GM10248 (cell line): ENCODE data around the gene LRRFIP2.

ENCODE experiments used
- CTCF ChIA-PET: fragments of 300-600 bp; sonication (Branson Sonifier 250); formaldehyde crosslinking; extraction: SDS; loops from one replicate; lab custom pipeline; 2021; ENCODE audit warnings: antibody characterized with exemption; lab: Yijun Ruan, JAX
- POLR2A ChIA-PET: fragments of 350-650 bp; sonication (Branson Sonifier 250); formaldehyde crosslinking; extraction: SDS; loops from one replicate; lab custom pipeline; 2020; ENCODE audit warnings: antibody characterized with exemption; lab: Yijun Ruan, JAX
- DNase-seq: peaks from one replicate; pipeline ENCODE4 v3.0.0; 2012; ENCODE audit errors: extremely low spot score
- CTCF ChIP-seq: IDR thresholded peaks from 2 replicates; pipeline ENCODE4 v1.5.1; 2012; ENCODE audit warnings: mild to moderate bottlenecking, low read depth; ENCODE audit errors: extremely low read depth, missing control alignments, control extremely low read depth

LRRFIP2 gene

GRCh38 chr3:37086918-37087317, 87.5 kb downstream of the LRRFIP2 start:
- CTCF ChIA-PET: no interaction called here

DNA sequence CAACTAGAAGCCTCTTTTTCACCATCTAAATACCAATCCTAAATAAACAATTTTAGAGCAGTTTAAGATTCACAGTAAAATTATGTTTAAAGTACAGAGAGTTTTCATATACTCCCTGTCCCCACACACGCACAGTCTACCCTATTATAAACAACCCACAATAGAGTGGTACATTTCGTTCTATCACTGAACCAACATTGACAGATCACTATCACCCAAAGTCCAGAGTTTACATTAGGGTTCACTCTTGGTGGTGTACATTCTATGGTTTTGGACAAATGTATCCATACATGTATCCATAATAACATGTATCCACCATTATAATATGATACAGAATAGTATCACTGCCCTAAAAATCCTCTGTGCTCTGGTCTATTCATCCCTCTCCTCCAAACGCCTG, 92.1 kb downstream of the LRRFIP2 start:
- DNase-seq: no peak
- CTCF ChIA-PET: interaction anchor here (0.8 kb wide), 1 partner anchor 10 kb away, joined by 3 read pairs; no protein-coding TSS in a partner anchor
- POLR2A ChIA-PET: no interaction called here
- TF ChIP-seq CTCF: no peak

More at GRCh38 chr3:37086918-37087317, 87.5 kb downstream of the LRRFIP2 start:
- TF ChIP-seq CTCF: no peak
- DNase-seq: no peak
- POLR2A ChIA-PET: no interaction called here

DNA sequence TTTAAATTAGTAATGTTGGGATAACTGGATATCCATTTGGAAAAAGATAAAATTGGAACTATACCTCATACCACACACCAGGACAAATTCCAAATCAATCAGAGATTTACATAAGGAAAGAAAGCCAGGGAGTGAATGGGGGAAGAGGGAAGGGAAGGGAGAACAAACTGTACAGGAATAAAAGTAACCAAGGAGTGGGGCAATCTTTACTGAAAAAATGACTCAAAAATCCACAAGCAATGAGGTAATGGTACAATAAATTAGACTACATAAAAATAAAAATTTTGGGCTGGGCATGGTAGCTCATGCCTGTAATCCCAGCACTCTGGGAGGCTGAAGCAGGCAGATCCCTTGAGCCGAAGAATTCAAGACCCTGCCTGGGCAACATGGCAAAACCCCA, 98.4 kb downstream of the LRRFIP2 start:
- ChIA-PET CTCF (interaction anchor here (1.0 kb wide), 1 partner anchor 19 kb away, joined by 3 read pairs; no protein-coding TSS in a partner anchor), POLR2A (no interaction called here)
- DNase-seq: no peak

DNA sequence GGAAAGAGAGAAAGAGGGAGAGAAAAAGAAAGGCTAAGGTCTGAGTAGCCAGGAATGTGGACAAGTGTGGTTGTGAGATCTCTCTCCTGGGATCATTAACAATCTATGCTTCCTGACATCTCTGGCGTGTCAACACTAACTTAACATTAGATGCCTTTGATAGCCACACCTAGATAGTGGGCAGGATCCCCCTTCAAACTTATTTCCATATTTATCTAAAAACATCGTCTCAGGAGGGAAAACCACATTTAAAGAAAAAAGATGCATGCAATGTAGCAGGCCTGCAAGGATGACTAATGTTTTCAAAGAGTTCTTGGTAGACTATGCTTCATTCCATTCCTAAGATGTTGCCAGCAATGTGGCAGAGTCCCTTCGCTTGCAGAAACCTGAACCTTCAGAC, 100.2 kb downstream of the LRRFIP2 start:
- POLR2A ChIA-PET: no interaction called here
- CTCF ChIA-PET: no interaction called here
- DNase-seq: no peak
- no peak for TF ChIP-seq CTCF

More for the DNA sequence above, 98.4 kb downstream of the LRRFIP2 start:
- no peak for TF ChIP-seq CTCF

GRCh38 chr3:37072892-37073291, 101.5 kb downstream of the LRRFIP2 start:
- ChIA-PET POLR2A (no interaction called here), CTCF (interaction anchor here (1.0 kb wide), 1 partner anchor 141 kb away, joined by 3 read pairs; no protein-coding TSS in a partner anchor)
- TF ChIP-seq CTCF: no peak
- DNase-seq: no peak

GRCh38 chr3:37071921-37072320, 102.5 kb downstream of the LRRFIP2 start:
- CTCF ChIA-PET: interaction anchor here (1.0 to 1.2 kb wide), 2 partner anchors 12 to 16 kb away, joined by 3 to 4 read pairs; no protein-coding TSS in a partner anchor
- POLR2A ChIA-PET: no interaction called here

More at GRCh38 chr3:37071921-37072320, 102.5 kb downstream of the LRRFIP2 start:
- TF ChIP-seq CTCF: no peak
- no peak for DNase-seq
